HG02943 (cell line): ENCODE data around the gene AP5S1.

ENCODE experiments used
- ATAC-seq: cut with Tn5 transposase; IDR thresholded peaks from one replicate; pipeline ENCODE4 v1.9.1; 2021; ENCODE audit warnings: mild to moderate bottlenecking, low read depth, moderate library complexity; ENCODE audit not compliant: unreplicated experiment

Gene AP5S1

DNA sequence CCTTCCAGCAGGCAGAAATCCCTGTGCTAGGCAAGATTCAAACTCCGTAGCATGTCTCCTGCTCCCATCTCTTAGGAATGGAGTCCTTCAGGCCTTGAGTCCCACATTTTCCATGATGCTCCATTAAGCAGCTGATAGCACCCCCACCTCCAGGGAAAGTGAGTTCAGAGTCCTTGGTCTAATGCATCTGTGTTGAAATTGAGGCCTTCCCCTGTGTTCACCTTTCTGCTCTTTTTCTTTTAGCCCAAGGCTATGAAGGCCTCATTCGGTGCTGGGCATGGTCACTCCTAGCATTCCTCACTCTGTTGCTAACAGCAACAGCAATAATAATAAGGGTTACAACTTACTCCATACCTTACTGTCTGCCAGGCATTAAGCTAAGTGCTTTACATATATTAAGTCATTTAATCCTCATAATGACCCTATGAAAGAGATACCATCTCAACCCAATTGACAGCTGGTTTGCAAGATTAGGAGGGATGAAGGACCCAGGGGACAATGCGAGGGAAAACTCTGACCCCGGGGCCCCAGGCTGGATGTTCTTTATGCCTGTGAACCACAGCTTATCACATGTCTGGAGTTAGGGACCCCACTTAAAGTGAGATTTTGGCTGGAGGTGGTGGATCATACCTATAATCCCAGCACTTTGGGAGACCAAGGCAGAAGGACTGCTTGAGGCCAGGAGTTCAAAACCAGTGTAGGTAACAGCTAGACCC, 51.4 kb downstream of the AP5S1 start:
- no peak for ATAC-seq

DNA sequence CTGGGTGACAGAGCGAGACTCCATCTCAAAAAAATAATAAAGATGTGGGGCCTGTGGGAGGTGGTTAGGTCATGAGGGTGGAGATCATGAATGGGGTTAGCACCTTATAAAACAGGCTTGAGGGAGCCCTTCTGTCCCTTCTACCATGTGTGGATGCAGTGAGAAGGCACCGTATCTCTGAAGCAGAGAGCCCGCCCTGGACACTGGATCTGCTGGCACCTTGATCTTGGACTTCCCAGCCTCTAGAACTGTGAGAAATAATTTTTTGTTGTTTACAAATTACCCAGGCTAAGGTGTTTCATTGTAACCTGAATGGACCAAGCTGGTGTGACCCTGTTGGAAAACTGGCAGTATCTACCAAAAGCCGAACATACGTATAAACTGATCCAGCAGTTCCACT, 53.2 kb downstream of the AP5S1 start:
- ATAC-seq = no peak

- no peak for ATAC-seq
Observed at GRCh38 chr20:3874194-3874844, 54.0 kb downstream of the AP5S1 start.

GRCh38 chr20:3875378-3875974, 55.1 kb downstream of the AP5S1 start:
- ATAC-seq = no peak

GRCh38 chr20:3876000-3876399, 55.7 kb downstream of the AP5S1 start:
- ATAC-seq = no peak

- no peak for ATAC-seq
Observed at GRCh38 chr20:3876676-3877075, 56.3 kb downstream of the AP5S1 start.
